Measurements from ENCODE around the gene NARF.

Gene NARF

GRCh38 chr17:82434216-82434565 lies 24.4 kb upstream of the NARF start:
- DNase-seq = no peak

GRCh38 chr17:82435103-82435502 lies 23.4 kb upstream of the NARF start:
- DNase-seq = no peak

GRCh38 chr17:82435601-82436583 lies 22.6 kb upstream of the NARF start:
- no peak for DNase-seq

GRCh38 chr17:82436601-82437324 lies 21.8 kb upstream of the NARF start:
- no peak for DNase-seq

- DNase-seq = no peak
Observed at GRCh38 chr17:82437325-82437668, 21.2 kb upstream of the NARF start.

- no peak for DNase-seq
Observed at GRCh38 chr17:82438401-82439193, 19.9 kb upstream of the NARF start.

GRCh38 chr17:82439194-82439828 lies 19.2 kb upstream of the NARF start:
- no peak for DNase-seq

GRCh38 chr17:82439829-82440365 lies 18.6 kb upstream of the NARF start:
- no peak for DNase-seq

GRCh38 chr17:82440469-82440981 lies 18.0 kb upstream of the NARF start:
- no peak for DNase-seq

- DNase-seq = peak; percentile 82
Observed at GRCh38 chr17:82440991-82441627, 17.4 kb upstream of the NARF start.

GRCh38 chr17:82441691-82442487 lies 16.7 kb upstream of the NARF start:
- no peak for DNase-seq

GRCh38 chr17:82442643-82443464 lies 15.7 kb upstream of the NARF start:
- no peak for DNase-seq

GRCh38 chr17:82443465-82444283 lies 14.9 kb upstream of the NARF start:
- DNase-seq = no peak

GRCh38 chr17:82444284-82444893 lies 14.2 kb upstream of the NARF start:
- DNase-seq = no peak

GRCh38 chr17:82444941-82445521 lies 13.5 kb upstream of the NARF start:
- no peak for DNase-seq

GRCh38 chr17:82445542-82445941 lies 13.0 kb upstream of the NARF start:
- no peak for DNase-seq

- DNase-seq = no peak
Observed at GRCh38 chr17:82446124-82446523, 12.4 kb upstream of the NARF start.

GRCh38 chr17:82446649-82447048 lies 11.9 kb upstream of the NARF start:
- no peak for DNase-seq
